Stimulated activated CD8-positive, alpha-beta memory T cell treated with anti-CD3 and anti-CD28 coated beads, Interleukin-4, amount 100 ng/mL, for 1 hour (primary cell): ENCODE measurements around the gene CDH12.
"Not testable (repeated sequence)": the region's sequence is repeated elsewhere in the genome, so short reads cannot be mapped to it uniquely, and the experiment has no call there.

Experiments used
- DNase-seq, 2 donors: peaks; one replicate each; pipeline ENCODE4 v3.0.0-alpha.2; 2020; ENCODE audit warnings: low read depth in 2 of 2, low spot score in 1 of 2

Gene CDH12

GRCh38 chr5:22774214-22774613, 78.9 kb downstream of the CDH12 start:
- not testable (repeated sequence) for DNase-seq

DNA sequence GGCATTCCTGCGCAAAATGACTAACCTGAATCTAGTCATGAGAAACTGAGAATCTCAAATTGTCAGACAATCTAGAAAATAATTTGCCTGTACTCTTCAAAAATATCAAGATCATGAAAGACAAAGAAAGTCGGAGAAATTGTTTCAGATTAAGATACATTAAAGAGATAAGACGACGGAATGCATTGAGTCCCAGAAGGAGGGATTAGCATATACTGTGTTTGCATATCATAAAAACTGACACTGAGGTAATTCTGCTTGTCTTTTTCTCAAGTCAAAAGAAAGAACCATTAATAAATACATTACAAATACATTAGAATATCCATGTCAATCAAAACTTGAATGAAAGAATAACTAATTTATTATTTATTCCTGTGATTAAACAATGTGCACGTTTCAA, 88.4 kb downstream of the CDH12 start:
- DNase-seq = no peak

- no peak for DNase-seq
Measured at GRCh38 chr5:22757776-22758175, 95.4 kb downstream of the CDH12 start.

DNA sequence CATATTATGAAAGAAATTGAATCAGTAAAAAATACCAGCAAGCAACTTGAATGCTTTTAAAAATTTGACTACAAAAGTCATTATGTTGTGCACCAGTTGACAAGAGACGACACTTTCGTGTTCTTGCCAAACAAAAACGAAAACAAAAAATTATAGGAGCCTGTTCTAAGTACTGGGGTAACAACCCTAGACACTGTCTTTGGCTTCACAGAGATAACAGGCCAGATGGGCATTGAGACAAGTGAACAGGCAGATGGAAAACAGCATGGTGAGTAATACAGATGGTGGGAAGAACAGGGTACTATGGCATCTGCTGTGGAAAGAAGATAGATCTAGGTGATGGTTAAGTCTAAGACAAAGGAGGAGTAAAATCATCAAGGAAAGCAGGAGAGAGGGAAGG, 99.0 kb downstream of the CDH12 start:
- DNase-seq = no peak

GRCh38 chr5:22751536-22751935, 101.6 kb downstream of the CDH12 start:
- DNase-seq = no peak

GRCh38 chr5:22736443-22737003, 116.6 kb downstream of the CDH12 start:
- DNase-seq = no peak

DNA sequence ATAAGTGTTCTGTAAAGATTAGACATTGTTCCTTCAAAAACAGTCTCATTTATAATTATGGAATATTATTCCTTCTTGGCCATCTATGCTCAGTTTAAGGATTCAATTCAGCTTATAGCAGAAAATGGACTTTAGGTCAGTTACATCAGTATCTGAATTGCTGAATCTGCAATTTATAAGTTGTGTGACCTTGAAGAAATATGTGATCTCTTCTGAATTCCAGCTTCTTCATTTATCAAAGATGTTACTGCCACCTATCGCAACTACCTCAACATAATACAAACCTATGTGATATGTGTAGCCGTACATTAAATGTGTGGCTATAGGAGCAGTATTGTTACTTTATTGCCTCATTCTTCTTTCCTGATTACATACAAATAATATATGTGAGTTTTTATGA, 118.2 kb downstream of the CDH12 start:
- no peak for DNase-seq

DNA sequence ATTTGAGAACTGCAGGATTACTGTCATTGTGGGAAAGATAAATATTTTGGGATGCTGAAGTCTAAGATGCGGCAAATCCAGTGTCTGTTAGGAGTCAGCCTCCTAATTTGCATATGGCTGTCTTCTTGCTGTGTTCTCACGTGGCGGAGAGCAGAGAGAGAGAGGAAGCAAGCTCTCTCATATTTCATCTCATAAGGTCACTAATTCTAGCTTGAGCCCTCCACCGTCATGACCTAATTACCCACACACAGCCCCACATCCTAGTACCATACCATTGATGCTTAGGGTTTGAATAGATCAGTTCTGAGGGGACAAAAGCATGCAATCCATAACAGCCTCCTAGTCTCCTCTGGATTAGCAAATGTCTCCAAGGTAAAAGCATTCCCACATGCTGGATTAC, 124.5 kb downstream of the CDH12 start:
- no peak for DNase-seq

- no peak for DNase-seq
Measured at GRCh38 chr5:22722491-22722890, 130.7 kb downstream of the CDH12 start.

- DNase-seq = no peak
Measured at GRCh38 chr5:22722056-22722455, 131.1 kb downstream of the CDH12 start.

DNA sequence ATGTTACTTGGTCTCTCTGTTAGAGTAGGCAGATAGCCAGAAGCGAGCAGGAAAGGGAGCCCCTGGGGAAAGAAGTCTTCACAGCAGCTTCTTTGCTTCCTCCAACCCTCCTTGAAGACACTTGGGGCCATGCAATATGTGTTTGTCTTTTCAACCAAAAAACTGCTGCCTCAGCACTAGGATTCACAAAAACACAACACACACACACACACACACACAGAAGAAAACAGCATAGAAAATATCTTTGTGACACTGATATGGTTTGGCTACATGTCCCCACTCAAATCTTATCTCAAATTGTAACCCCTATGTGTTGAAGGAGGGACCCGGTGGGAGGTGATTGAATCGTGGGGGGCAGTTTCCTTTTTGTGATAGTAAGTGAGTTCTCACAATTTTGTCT, 133.3 kb downstream of the CDH12 start:
- no peak for DNase-seq

DNA sequence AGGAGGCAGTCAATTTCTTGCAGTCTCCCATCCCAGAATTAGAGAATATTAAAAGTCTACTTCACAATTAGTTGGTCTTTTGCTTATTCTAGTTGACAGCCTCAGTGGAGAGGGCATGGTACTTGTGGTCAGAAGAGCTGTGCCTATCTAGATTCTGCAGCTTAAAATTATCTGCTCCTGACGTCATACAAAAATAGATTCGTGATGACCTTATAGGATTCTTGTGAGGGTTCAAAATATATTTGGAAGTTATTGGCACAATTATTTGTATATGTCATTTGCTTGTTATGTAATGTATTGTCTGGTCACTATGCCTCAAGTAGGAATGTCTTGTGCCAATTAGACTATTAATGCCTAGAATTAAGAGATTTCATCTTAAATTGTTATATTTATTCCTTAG, 142.5 kb downstream of the CDH12 start:
- DNase-seq = no peak

DNA sequence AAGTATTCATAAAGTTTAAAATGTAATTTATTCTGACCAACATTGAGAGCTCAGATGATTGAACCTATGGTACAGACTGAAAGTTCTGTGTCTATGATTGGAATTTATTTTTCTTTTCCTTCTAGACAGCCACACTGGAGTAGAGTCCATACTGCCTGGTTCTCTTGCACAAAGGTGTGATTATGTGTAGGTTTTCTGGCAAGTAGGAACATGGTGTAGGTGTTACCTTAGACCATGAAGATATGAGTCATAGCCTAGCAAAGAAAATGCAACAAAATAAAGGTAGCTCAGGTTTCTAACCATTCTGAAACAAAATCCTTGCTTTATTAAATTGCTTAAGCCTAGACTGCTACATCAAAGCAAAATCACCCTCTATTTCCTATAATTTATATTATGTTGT, 143.4 kb downstream of the CDH12 start:
- DNase-seq = no peak

- no peak for DNase-seq
Measured at GRCh38 chr5:22708770-22709328, 144.3 kb downstream of the CDH12 start.

GRCh38 chr5:22706901-22707300, 146.2 kb downstream of the CDH12 start:
- DNase-seq = no peak

DNA sequence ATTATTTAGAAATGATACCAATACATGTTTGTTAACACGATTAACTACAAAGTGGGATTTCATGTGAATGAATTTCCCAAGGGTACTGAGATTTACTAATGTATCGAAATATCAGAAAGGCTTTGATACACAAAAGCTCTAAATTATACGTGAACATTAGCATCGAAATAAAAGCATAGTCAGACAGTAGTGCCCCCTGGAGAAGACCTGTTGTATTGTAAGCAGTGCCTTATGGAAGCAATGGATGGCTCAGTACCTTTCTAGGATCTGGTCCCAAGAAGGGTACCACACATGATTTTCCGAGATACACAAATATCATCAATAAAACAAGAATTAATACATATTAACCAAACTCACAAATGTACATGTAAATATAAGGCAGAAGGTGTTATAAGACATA, 153.8 kb downstream of the CDH12 start:
- DNase-seq = no peak

GRCh38 chr5:22693121-22693520, 160.0 kb downstream of the CDH12 start:
- no peak for DNase-seq

DNA sequence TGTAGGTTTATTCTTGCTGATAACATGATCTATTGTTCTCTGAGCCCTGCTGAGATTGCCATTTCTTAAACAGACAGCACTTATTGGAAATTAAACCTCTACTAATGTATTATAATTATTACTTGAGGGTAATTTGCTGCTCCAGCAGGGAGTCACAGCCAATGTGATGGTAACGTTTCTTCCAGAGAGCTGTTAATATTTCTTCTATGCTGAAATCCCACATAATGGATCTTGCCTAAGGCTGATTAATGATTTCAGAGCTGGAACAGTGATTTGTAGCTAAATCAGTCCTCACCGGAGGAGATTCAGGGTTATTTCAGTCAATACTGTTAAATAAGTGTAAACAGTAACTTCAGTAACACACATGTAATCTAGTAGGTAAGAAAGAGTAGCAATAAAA, 170.1 kb downstream of the CDH12 start:
- DNase-seq = no peak

- DNase-seq = no peak
Measured at GRCh38 chr5:22678886-22679285, 174.3 kb downstream of the CDH12 start.

DNA sequence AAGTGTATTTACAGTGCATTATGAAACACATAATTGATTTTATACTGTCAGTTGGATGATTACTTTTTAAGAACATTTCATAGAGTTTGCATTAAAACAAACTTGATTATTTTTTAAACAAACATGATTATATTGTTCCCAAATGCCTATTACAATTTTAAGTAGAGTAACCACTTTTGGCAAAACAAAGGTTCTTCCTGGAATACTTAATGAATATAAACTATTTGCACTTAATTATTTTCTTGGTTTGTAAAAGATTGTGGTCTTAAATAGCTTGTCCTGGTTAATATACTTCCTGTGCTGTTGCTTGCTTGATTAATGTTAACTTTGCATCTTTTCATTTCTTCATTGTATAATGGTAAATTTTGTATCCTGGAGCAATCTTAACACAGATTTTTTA, 180.0 kb downstream of the CDH12 start:
- no peak for DNase-seq

DNA sequence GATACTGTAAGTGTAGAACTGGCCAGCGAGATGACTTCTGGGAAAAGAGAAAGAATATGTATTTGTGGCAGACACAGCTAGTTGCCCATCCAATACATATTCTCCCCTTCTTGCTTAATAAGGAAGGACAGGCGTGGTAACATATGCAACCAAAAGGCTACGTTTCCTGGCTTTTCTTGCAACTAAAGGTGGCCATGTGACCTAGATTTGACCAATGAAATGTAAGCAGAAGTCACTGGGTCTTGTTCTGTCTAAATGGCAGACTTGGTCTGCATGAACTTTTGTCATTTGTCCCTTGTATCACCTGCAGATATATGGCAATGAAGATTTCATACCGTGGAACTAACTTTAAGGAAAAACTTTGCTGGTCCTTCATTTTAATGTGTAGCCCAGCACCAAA, 183.8 kb downstream of the CDH12 start:
- DNase-seq = no peak

- no peak for DNase-seq
Measured at GRCh38 chr5:22665801-22666200, 187.3 kb downstream of the CDH12 start.

DNA sequence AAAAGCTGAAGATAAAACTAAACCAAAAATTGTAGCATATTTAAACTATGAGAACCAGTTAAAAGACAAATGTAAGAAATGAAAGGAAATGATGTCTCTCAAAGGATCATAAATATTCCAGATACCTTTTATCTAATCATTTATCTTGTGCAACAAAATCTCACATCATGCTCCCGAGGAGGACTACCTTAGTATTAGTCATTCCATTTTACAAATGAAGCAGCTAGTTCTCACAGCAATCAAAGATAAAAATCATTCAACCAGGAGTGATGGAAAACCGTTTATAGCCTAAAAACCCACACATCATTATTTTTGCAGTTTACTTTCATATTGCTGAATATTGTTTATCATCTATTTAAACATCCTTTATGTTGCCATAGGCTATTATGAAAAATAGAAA, 190.0 kb downstream of the CDH12 start:
- DNase-seq = no peak

- no peak for DNase-seq
Measured at GRCh38 chr5:22662391-22662790, 190.8 kb downstream of the CDH12 start.
